CD14-positive monocyte (primary cell): ENCODE measurements around the gene MPHOSPH10. TPM values are rescaled to one million over a fixed set of nuclear protein-coding genes. Genes with fewer than 3 reads are reported as not detected.

Experiments
- DNase-seq, 3 donors: peaks; one replicate each; pipeline ENCODE4 v3.0.0-alpha.2; 2011 to 2022
- H2AFZ ChIP-seq: 2 replicates; pipeline ENCODE4 v1.6.0; 2012; ENCODE audit warnings: mild to moderate bottlenecking, low read depth, low read length, inconsistent platforms; ENCODE audit not compliant: insufficient read depth, poor library complexity, severe bottlenecking
- H3K27ac ChIP-seq, 2 donors: 1 replicate in 1 of 2; 2 replicates in 1 of 2; pipeline ENCODE4 v1.5.1; 2012 to 2013; ENCODE audit warnings: low read length in 2 of 2, control low read depth in 1 of 2, inconsistent platforms in 1 of 2, low read depth in 1 of 2, mild to moderate bottlenecking in 1 of 2
- H3K27me3 ChIP-seq, 2 donors: one replicate each; pipeline versions ENCODE4 v1.6.0 to v1.6.1; 2011 to 2013; ENCODE audit warnings: low read length in 2 of 2; ENCODE audit not compliant: control insufficient read depth in 2 of 2, insufficient read depth in 2 of 2
- H3K36me3 ChIP-seq, 2 donors: replicated peaks in 1 of 2; 1 replicate in 1 of 2; 2 replicates in 1 of 2; pipeline versions ENCODE4 v1.5.1 to v1.6.1; 2012 to 2013; ENCODE audit warnings: low read length in 2 of 2, control low read depth in 1 of 2, inconsistent platforms in 1 of 2, mild to moderate bottlenecking in 1 of 2; ENCODE audit not compliant: insufficient read depth in 2 of 2, control insufficient read depth in 1 of 2
- H3K4me1 ChIP-seq, 2 donors: 1 replicate in 1 of 2; 2 replicates in 1 of 2; pipeline versions ENCODE4 v1.5.1 to v1.6.1; 2012 to 2013; ENCODE audit warnings: low read length in 2 of 2, control low read depth in 1 of 2, inconsistent platforms in 1 of 2, mild to moderate bottlenecking in 1 of 2, moderate library complexity in 1 of 2; ENCODE audit not compliant: insufficient read depth in 2 of 2, control insufficient read depth in 1 of 2
- H3K4me2 ChIP-seq: replicated peaks from 2 replicates; pipeline ENCODE3; 2012; ENCODE audit warnings: low read length, moderate library complexity, mild to moderate bottlenecking; ENCODE audit not compliant: poor library complexity, severe bottlenecking; ENCODE audit errors: extremely low read depth
- H3K4me3 ChIP-seq, 3 experiments: fragments of 200-600 bp in 1 of 3; sonication (generic) in 1 of 3; replicated peaks in 1 of 3; 1 replicate in 2 of 3; 2 replicates in 1 of 3; pipeline ENCODE4 v1.5.1; 2011 to 2013; ENCODE audit warnings: low read length in 3 of 3, mild to moderate bottlenecking in 3 of 3, control low read depth in 2 of 3, low read depth in 2 of 3, inconsistent platforms in 1 of 3, moderate library complexity in 1 of 3
- H3K79me2 ChIP-seq: 2 replicates; pipeline ENCODE4 v1.6.0; 2012; ENCODE audit warnings: mild to moderate bottlenecking, control low read depth, inconsistent platforms, low read length, moderate library complexity; ENCODE audit not compliant: insufficient read depth
- H3K9ac ChIP-seq: 2 replicates; pipeline ENCODE4 v1.6.0; 2017; ENCODE audit warnings: low read length, mild to moderate bottlenecking; ENCODE audit not compliant: insufficient read depth, poor library complexity, severe bottlenecking
- H3K9me3 ChIP-seq, 2 donors: replicated peaks in 1 of 2; 1 replicate in 1 of 2; 2 replicates in 1 of 2; pipeline versions ENCODE4 v1.5.1 to v1.6.1; 2012 to 2013; ENCODE audit warnings: low read length in 2 of 2, control low read depth in 1 of 2; ENCODE audit not compliant: control insufficient read depth in 1 of 2, insufficient read depth in 1 of 2
- H4K20me1 ChIP-seq: 2 replicates; pipeline ENCODE4 v1.6.0; 2012; ENCODE audit warnings: mild to moderate bottlenecking, low read length, control low read depth, moderate library complexity; ENCODE audit not compliant: insufficient read depth
- H3K27ac Mint-ChIP-seq, 7 donors: one replicate each; pipeline ENCODE4 v1.8.0; 2020; ENCODE audit warnings: mild to moderate bottlenecking in 7 of 7, mixed read lengths in 7 of 7, moderate library complexity in 6 of 7, inconsistent platforms in 2 of 7
- H3K27me3 Mint-ChIP-seq, 3 donors: one replicate each; pipeline ENCODE4 v1.8.0; 2021 to 2022; ENCODE audit warnings: low read depth in 3 of 3, mild to moderate bottlenecking in 3 of 3, mixed read lengths in 3 of 3, moderate library complexity in 3 of 3, inconsistent platforms in 1 of 3
- H3K36me3 Mint-ChIP-seq, 2 donors: one replicate each; pipeline ENCODE4 v1.8.0; 2020; ENCODE audit warnings: mixed read lengths in 2 of 2, inconsistent platforms in 1 of 2, mild to moderate bottlenecking in 1 of 2
- H3K4me1 Mint-ChIP-seq: one replicate; pipeline ENCODE4 v1.8.0; 2020; ENCODE audit warnings: mild to moderate bottlenecking, mixed read lengths
- H3K4me3 Mint-ChIP-seq, 2 donors: one replicate each; pipeline ENCODE4 v1.8.0; 2020; ENCODE audit warnings: mild to moderate bottlenecking in 2 of 2, mixed read lengths in 2 of 2, moderate library complexity in 1 of 2
- H3K9me3 Mint-ChIP-seq, 7 donors: one replicate each; pipeline ENCODE4 v1.8.0; 2020 to 2022; ENCODE audit warnings: mixed read lengths in 7 of 7, mild to moderate bottlenecking in 6 of 7, moderate library complexity in 6 of 7, inconsistent platforms in 2 of 7
- WGBS: methylation state at CpG from one replicate; pipeline ENCODE4 v1.1.5; 2013; ENCODE audit warnings: missing lambda C conversion rate; ENCODE audit not compliant: insufficient coverage; 5-methylcytosine and 5-hydroxymethylcytosine counted together
- intact Hi-C, 2 donors: fragments of 100-400 bp; cut with micrococcal nuclease; formaldehyde crosslinking; loops; one replicate each; pipeline versions ENCODE4 v1.15.0 to v1.15.1; 2023
- polyA plus RNA-seq, 3 donors: library from polyadenylated mRNA; depleted of rRNA in 1 of 3; unstranded in 2 of 3; stranded (reverse) in 1 of 3; fragments of 300-500 nt in 2 of 3; fragments of >200 nt in 1 of 3; fragmentation: Illumina TruSeq in 2 of 3; gene quantifications; 1 replicate in 2 of 3; 2 replicates in 1 of 3; pipeline ENCODE4 v1.2.3, GENCODE V29; 2012 to 2021
- TF ChIP-seq, protein P1 (sequence below): fragments of 200-600 bp; IDR thresholded peaks from one replicate; pipeline ENCODE4 v1.8.0; 2022; ENCODE audit warnings: antibody characterized with exemption, mild to moderate bottlenecking

The MPHOSPH10 gene
- polyA plus RNA-seq, 3 donors = 4.8 to 9.9 (median 5.6) TPM

DNA sequence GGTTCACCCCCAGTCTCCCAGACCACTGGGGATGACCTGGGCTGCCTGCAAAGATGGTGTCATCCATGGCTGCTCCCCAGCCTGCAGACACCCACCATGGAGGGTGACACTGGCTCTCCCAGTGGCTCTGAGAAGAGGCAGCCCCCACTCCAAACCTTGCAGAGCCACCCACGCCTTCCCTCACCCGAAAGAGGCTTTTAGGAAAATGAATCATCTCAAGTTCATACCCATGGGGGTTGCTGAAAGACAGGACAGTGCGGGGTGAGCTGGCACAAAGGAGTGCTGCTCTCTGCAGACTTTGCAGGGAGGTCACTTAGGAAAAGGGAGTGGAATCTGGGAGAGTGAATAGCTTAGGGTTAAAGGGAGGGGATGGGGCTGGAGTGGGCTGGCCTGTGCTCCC lies 36.4 kb downstream of the MPHOSPH10 start:
- H3K9me3 Mint-ChIP-seq = no peaks in the 10 kb centered on the region
- no peaks in the 10 kb centered on the region for H3K27me3 ChIP-seq
- no peak overlapping the region for H3K4me3 Mint-ChIP-seq
- no peaks in the 10 kb centered on the region for H3K4me1 ChIP-seq
- H3K27ac ChIP-seq = no peak overlapping the region
- 92% methylated on average over 1 of the region's 3 CpGs for WGBS
- TF ChIP-seq, protein P1, sequence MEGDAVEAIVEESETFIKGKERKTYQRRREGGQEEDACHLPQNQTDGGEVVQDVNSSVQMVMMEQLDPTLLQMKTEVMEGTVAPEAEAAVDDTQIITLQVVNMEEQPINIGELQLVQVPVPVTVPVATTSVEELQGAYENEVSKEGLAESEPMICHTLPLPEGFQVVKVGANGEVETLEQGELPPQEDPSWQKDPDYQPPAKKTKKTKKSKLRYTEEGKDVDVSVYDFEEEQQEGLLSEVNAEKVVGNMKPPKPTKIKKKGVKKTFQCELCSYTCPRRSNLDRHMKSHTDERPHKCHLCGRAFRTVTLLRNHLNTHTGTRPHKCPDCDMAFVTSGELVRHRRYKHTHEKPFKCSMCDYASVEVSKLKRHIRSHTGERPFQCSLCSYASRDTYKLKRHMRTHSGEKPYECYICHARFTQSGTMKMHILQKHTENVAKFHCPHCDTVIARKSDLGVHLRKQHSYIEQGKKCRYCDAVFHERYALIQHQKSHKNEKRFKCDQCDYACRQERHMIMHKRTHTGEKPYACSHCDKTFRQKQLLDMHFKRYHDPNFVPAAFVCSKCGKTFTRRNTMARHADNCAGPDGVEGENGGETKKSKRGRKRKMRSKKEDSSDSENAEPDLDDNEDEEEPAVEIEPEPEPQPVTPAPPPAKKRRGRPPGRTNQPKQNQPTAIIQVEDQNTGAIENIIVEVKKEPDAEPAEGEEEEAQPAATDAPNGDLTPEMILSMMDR = no peak
- peaks cover 0 to 9% (median 4%) of the 10 kb centered on the region in 3 donors for H3K27me3 Mint-ChIP-seq
- intact Hi-C loops = no loop called here
- no peak overlapping the region for H3K27ac Mint-ChIP-seq
- no peaks in the 10 kb centered on the region for H3K36me3 Mint-ChIP-seq
- no peaks in the 10 kb centered on the region for H3K36me3 ChIP-seq
- H3K79me2 ChIP-seq = no peaks in the 10 kb centered on the region
- H4K20me1 ChIP-seq = no peaks in the 10 kb centered on the region
- no peak overlapping the region for H2AFZ ChIP-seq
- H3K4me1 Mint-ChIP-seq = no peaks in the 10 kb centered on the region
- H3K9me3 ChIP-seq = no peaks in the 10 kb centered on the region
- no peak overlapping the region for H3K4me2 ChIP-seq
- DNase-seq = no peak
- H3K9ac ChIP-seq = no peak overlapping the region
- no peak overlapping the region for H3K4me3 ChIP-seq

DNA sequence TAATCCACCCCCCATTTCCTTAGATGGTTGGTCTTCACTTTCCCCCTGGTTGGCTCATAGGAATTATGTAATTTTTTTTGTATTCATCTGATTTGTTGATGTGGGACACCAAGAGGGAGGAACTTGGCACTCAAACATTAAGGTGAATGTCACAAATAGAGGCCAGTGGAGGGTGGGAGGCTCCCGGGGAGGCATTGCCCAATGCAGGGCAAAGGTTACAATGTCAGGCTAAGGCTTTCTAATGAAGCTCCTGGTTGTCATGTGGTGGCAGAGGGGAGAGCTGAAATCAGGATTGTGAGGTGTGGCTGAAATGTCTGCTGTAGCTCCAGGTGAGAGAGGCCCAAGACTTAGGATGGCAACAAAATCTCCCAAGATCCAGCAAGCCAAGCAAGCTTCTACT lies 42.7 kb downstream of the MPHOSPH10 start:
- intact Hi-C loops = no loop called here
- Mint-ChIP-seq H3K9me3 (peaks cover 0 to 3% (median 0%) of the 10 kb centered on the region in 7 donors), H3K4me3 (no peak overlapping the region), H3K4me1 (peaks cover 17% of the 10 kb centered on the region), H3K36me3 (no peaks in the 10 kb centered on the region), H3K27me3 (peaks cover 0 to 2% (median 0%) of the 10 kb centered on the region in 3 donors), H3K27ac (no peak overlapping the region)
- H3K27ac ChIP-seq = no peak overlapping the region
- DNase-seq = no peak
- H3K4me3 ChIP-seq = no peak overlapping the region
- 56% methylated on average over 1 of the region's 1 CpG for WGBS
- no peak overlapping the region for H3K4me2 ChIP-seq
- H3K9ac ChIP-seq = no peak overlapping the region
- H3K27me3 ChIP-seq = no peaks in the 10 kb centered on the region
- no peaks in the 10 kb centered on the region for H3K36me3 ChIP-seq
- TF ChIP-seq, protein P1 = no peak
- no peaks in the 10 kb centered on the region for H3K79me2 ChIP-seq
- H3K9me3 ChIP-seq = no peaks in the 10 kb centered on the region
- no peak overlapping the region for H2AFZ ChIP-seq
- no peaks in the 10 kb centered on the region for H4K20me1 ChIP-seq
- no peaks in the 10 kb centered on the region for H3K4me1 ChIP-seq
